PC-9 (cell line): ENCODE measurements around the gene FAM180B. TPM values are rescaled to one million over a fixed set of nuclear protein-coding genes. Genes with fewer than 3 reads are reported as not detected.

Experiments
- BruUV-seq: library from RNA; stranded (reverse); fragments of 400-500 nt; replicated peaks from 2 replicates; lab custom pipeline; 2021; lab: Mats Ljungman, UMichigan
- CTCF ChIA-PET: fragments of 300-600 bp; sonication (Branson Sonifier 250); formaldehyde crosslinking; loops from one replicate; lab custom pipeline; 2022; ENCODE audit warnings: antibody characterized with exemption; lab: Charles Lee
- POLR2A ChIA-PET: fragments of 300-600 bp; sonication (Branson Sonifier 250); formaldehyde crosslinking; loops from one replicate; lab custom pipeline; 2022; ENCODE audit warnings: antibody characterized with exemption; ENCODE audit not compliant: unreplicated experiment; lab: Charles Lee
- DNase-seq, 2 experiments: peaks; one replicate each; pipeline versions ENCODE4 v3.0.0 to v3.0.0-alpha.2; 2015 to 2022; ENCODE audit warnings: mixed read lengths in 1 of 2
- H2AFZ ChIP-seq: fragments of 200-600 bp; sonication (generic); 2 replicates; pipeline ENCODE4 v1.8.1; 2017; ENCODE audit warnings: antibody characterized with exemption
- H3F3A ChIP-seq: fragments of 200-600 bp; sonication (generic); 2 replicates; pipeline ENCODE4 v1.8.1; 2017; ENCODE audit warnings: antibody characterized with exemption, mild to moderate bottlenecking, low read depth; ENCODE audit not compliant: insufficient read depth
- H3K27ac ChIP-seq: fragments of 200-600 bp; sonication (generic); 2 replicates; pipeline ENCODE4 v1.6.1; 2016; ENCODE audit warnings: mixed run types
- H3K27me3 ChIP-seq: fragments of 200-600 bp; sonication (generic); 2 replicates; pipeline ENCODE4 v1.6.1; 2016; ENCODE audit warnings: low read depth, mixed run types; ENCODE audit not compliant: insufficient read depth
- H3K36me3 ChIP-seq: fragments of 200-600 bp; sonication (generic); 2 replicates; pipeline ENCODE4 v1.6.1; 2016; ENCODE audit warnings: low read depth, mixed run types
- H3K4me1 ChIP-seq: fragments of 200-600 bp; sonication (generic); replicated peaks from 2 replicates; pipeline ENCODE4 v1.6.1; 2016; ENCODE audit warnings: mixed run types; ENCODE audit not compliant: insufficient read depth
- H3K4me2 ChIP-seq: fragments of 200-600 bp; sonication (generic); 2 replicates; pipeline ENCODE4 v1.6.1; 2017; ENCODE audit warnings: mixed run types
- H3K4me3 ChIP-seq: fragments of 200-600 bp; sonication (generic); 2 replicates; pipeline ENCODE4 v1.6.1; 2016; ENCODE audit warnings: mixed run types
- H3K79me2 ChIP-seq: fragments of 200-600 bp; sonication (generic); 2 replicates; pipeline ENCODE4 v1.6.1; 2017; ENCODE audit warnings: low read depth, mixed run types
- H3K9me2 ChIP-seq: fragments of 200-600 bp; sonication (generic); 2 replicates; pipeline ENCODE4 v1.8.1; 2017; ENCODE audit warnings: mild to moderate bottlenecking; ENCODE audit not compliant: insufficient read depth
- H3K9me3 ChIP-seq: fragments of 200-600 bp; sonication (generic); 2 replicates; pipeline ENCODE4 v1.8.1; 2016; ENCODE audit warnings: low read depth; ENCODE audit not compliant: insufficient read depth
- H4K20me1 ChIP-seq: fragments of 200-600 bp; sonication (generic); 2 replicates; pipeline ENCODE4 v1.8.1; 2017; ENCODE audit not compliant: insufficient read depth
- CTCF ChIP-seq: fragments of 200-600 bp; sonication (generic); conservative IDR thresholded peaks from 2 replicates; pipeline ENCODE4 v1.6.1; 2017; ENCODE audit warnings: mixed run types, antibody characterized with exemption, mild to moderate bottlenecking, moderate library complexity
- EZH2 ChIP-seq: fragments of 200-600 bp; sonication (generic); IDR thresholded peaks from 2 replicates; pipeline ENCODE4 v1.8.0; 2017; ENCODE audit warnings: antibody characterized with exemption, low read depth
- intact Hi-C: fragments of 100-400 bp; cut with micrococcal nuclease; formaldehyde crosslinking; loops from one replicate; pipeline ENCODE4 v1.10.0; 2022; ENCODE audit not compliant: unreplicated experiment
- total RNA-seq: library from RNA; stranded (reverse); gene quantifications from 2 replicates; pipeline ENCODE4 v1.2.3, GENCODE V29; 2021

The FAM180B gene
- total RNA-seq, 1 experiment from 2014 or later, result not detected

DNA sequence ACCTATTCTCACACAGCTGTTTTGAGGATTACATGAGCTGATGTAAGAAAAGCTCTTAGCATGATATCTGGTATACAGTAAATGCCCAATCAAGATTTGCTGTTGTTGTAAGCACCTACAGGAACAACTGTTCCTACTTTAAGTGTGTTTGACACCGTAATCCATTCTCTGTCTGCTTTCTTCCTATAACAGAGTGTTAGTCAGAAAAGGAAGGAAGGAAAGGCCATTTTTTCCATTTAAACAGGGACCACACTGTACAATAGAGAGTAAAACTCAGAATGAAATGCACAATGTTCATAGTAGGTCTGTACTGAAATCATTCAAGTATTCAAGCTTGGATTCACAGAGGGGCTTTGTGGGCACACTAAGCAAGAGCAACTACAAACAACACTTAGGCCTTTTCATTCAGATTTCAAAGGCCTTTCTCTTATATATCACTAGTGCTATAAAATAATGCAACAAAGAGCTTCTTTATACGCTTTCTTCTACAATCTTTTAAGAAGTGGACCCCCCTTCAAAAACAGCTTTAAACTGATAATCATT lies 34.4 kb downstream of the FAM180B start:
- intact Hi-C loops, result no loop called here
- CTCF ChIA-PET, result interaction anchor here (0.6 kb wide), 1 partner anchor 84 kb away, joined by 3 read pairs; no protein-coding TSS in a partner anchor
- no peaks in the 10 kb centered on the region for H4K20me1 ChIP-seq
- H3K4me1 ChIP-seq, result no peaks in the 10 kb centered on the region
- no peaks in the 10 kb centered on the region for H3K27me3 ChIP-seq
- no peak for DNase-seq
- H3K4me3 ChIP-seq, result no peak overlapping the region
- no peaks in the 10 kb centered on the region for H3K9me2 ChIP-seq
- no peaks in the 10 kb centered on the region for H3K9me3 ChIP-seq
- H3K4me2 ChIP-seq, result no peak overlapping the region
- peaks cover 6% of the 10 kb centered on the region for H3F3A ChIP-seq
- POLR2A ChIA-PET, result no interaction called here
- BruUV-seq, result no TSS peak
- TF ChIP-seq CTCF, result no peak
- TF ChIP-seq EZH2, result no peak
- no peak overlapping the region for H3K27ac ChIP-seq
- peaks cover 17% of the 10 kb centered on the region for H3K36me3 ChIP-seq
- H2AFZ ChIP-seq, result no peak overlapping the region
- no peaks in the 10 kb centered on the region for H3K79me2 ChIP-seq

DNA sequence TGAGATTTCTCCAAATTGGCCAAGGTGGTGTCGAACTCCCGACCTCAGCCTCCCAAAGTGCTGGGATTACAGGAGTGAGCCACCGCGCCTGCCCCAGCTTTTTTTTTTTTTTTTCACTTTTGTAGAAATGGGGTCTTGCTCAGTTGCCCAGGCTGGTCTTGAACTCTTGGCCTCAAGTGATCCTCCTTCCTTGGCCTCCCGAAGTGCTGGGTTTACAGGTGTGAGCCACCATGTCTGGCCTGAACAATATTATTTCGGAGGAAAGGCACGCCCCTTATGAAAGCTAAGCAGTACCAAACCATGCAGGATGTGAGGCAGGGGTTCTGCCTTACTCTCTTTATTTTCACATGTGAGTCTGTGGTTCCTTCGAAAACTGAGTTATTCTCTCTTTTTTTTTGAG lies 39.8 kb downstream of the FAM180B start:
- Histone ChIP-seq H3K9me3 (no peaks in the 10 kb centered on the region), H3K4me3 (no peak overlapping the region), H2AFZ (no peak overlapping the region), H3K9me2 (no peaks in the 10 kb centered on the region), H3F3A (peaks cover 3% of the 10 kb centered on the region), H3K27me3 (no peaks in the 10 kb centered on the region), H4K20me1 (no peaks in the 10 kb centered on the region), H3K79me2 (no peaks in the 10 kb centered on the region), H3K4me1 (no peaks in the 10 kb centered on the region), H3K4me2 (no peak overlapping the region), H3K27ac (no peak overlapping the region), H3K36me3 (peaks cover 24% of the 10 kb centered on the region)
- no TSS peak for BruUV-seq
- DNase-seq, result no peak
- ChIA-PET POLR2A (no interaction called here), CTCF (interaction anchor here (0.6 to 0.7 kb wide), 2 partner anchors 90 to 214 kb away, joined by 3 to 4 read pairs; no protein-coding TSS in a partner anchor)
- no peak for TF ChIP-seq CTCF
- intact Hi-C loops, result no loop called here

GRCh38 chr11:47628026-47628425 lies 41.5 kb downstream of the FAM180B start:
- Histone ChIP-seq H3K79me2 (no peaks in the 10 kb centered on the region), H3K9me3 (no peaks in the 10 kb centered on the region), H3K4me2 (no peak overlapping the region), H3K9me2 (no peaks in the 10 kb centered on the region), H3K4me3 (no peak overlapping the region), H4K20me1 (no peaks in the 10 kb centered on the region), H2AFZ (no peak overlapping the region), H3F3A (peaks cover 3% of the 10 kb centered on the region; the same call in 1 of the 2 replicates), H3K27ac (no peak overlapping the region), H3K36me3 (peaks cover 19% of the 10 kb centered on the region), H3K4me1 (no peaks in the 10 kb centered on the region), H3K27me3 (no peaks in the 10 kb centered on the region)
- BruUV-seq, result no TSS peak
- CTCF ChIA-PET, result no interaction called here
- TF ChIP-seq EZH2 (no peak), CTCF (no peak)
- intact Hi-C loops, result no loop called here
- DNase-seq, result no peak
- POLR2A ChIA-PET, result interaction anchor here (0.8 kb wide), 1 partner anchor 62 kb away, joined by 6 read pairs; no protein-coding TSS in a partner anchor
